ENCODE measurements around the gene MAP3K5. TPM values are rescaled to one million over a fixed set of nuclear protein-coding genes. Genes with fewer than 3 reads are reported as not detected.

MAP3K5 gene
- total and polyA plus RNA-seq, 2 donors (not counting 3 experiments of a cell fraction or from before 2014, with no cell fraction given): 1.5 to 7.0 TPM

DNA sequence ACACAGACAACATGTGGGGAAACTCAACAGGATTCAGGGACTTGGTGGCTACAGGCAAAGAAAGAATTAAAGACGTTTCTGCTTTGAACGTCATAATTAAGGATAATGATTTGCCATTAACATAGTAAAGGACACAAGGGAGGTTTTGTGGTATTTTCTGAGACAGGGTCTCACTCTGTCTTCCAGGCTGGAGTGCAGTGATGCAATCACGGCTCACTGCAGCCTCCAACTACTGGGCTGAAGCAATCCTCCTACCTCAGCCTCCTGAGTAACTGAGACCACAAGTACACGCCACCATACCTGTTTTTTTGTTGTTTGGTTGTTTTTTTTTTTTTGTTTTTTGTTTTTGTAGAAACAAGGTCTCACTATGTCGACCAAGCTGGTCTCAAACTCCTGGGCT, 62.4 kb downstream of the MAP3K5 start:
- no peaks in the 10 kb centered on the region for H3K36me3 ChIP-seq (ENCODE audit: control insufficient read depth in 2 of 2, extremely low read depth in 1 of 2, insufficient read depth in 2 of 2, low read length in 2 of 2)
- BruUV-seq (replicated peaks): no TSS peak
- no peaks in the 10 kb centered on the region for H3K9me1 ChIP-seq (replicated peaks; ENCODE audit: control insufficient read depth, extremely low read depth, insufficient read depth, low read length)
- H2AFZ ChIP-seq (ENCODE audit: low read depth, low read length): no peak overlapping the region
- no peak for DNase-seq (ENCODE audit: low read depth, low spot score)
- no peak overlapping the region for H3K9ac ChIP-seq (replicated peaks; ENCODE audit: extremely low read depth, insufficient read depth, low read length)
- dilution Hi-C loops (cut with MboI; ENCODE audit: extremely low pct_ligation_motif_present, low sequenced_read_pairs): no loop called here
- ChIA-PET POLR2A (no interaction called here), CTCF (interaction anchor here (1.1 kb wide), 1 partner anchor 12 kb away, joined by 3 read pairs; no protein-coding TSS in a partner anchor)
- H4K20me1 ChIP-seq (replicated peaks; ENCODE audit: control insufficient read depth, extremely low read depth, insufficient read depth, low read length): no peaks in the 10 kb centered on the region
- intact Hi-C loops (cut with micrococcal nuclease): no loop called here
- H3K27me3 ChIP-seq (ENCODE audit: control insufficient read depth in 2 of 2, insufficient read depth in 2 of 2, low read length in 2 of 2): no peaks in the 10 kb centered on the region
- no peak overlapping the region for H3K27ac ChIP-seq (ENCODE audit: insufficient read depth, low read depth, low read length)
- no peaks in the 10 kb centered on the region for H3K4me1 ChIP-seq (ENCODE audit: control insufficient read depth, extremely low read depth, insufficient read depth, low read length)
- no peak overlapping the region for H3K4me3 ChIP-seq (replicated peaks in 1 of 3; ENCODE audit: insufficient read depth in 1 of 3, low read depth in 1 of 3, low read length in 3 of 3)
- H3K79me2 ChIP-seq (ENCODE audit: control insufficient read depth, insufficient read depth, low read length): no peaks in the 10 kb centered on the region
- no peak overlapping the region for H3K4me2 ChIP-seq (ENCODE audit: insufficient read depth, low read length)
- TF ChIP-seq MYC (IDR thresholded peaks at IDR 0.05; ENCODE audit: low read depth, low read length) (no peak), MAX (IDR thresholded peaks at IDR 0.05; ENCODE audit: insufficient read depth, insufficient read length) (no peak), FOS (IDR thresholded peaks at IDR 0.05; ENCODE audit: borderline replicate concordance, insufficient read depth, low read length) (no peak), CTCF (IDR thresholded peaks at IDR 0.05; ENCODE audit: extremely low read depth in 1 of 2, insufficient read depth in 1 of 2, low read depth in 1 of 2, low read length in 2 of 2) (no peak), POLR2A (IDR thresholded peaks at IDR 0.05; ENCODE audit: low read depth, low read length) (no peak), POLR2AphosphoS5 (IDR thresholded peaks at IDR 0.05; ENCODE audit: insufficient read depth, low read depth, low read length) (no peak), GATA2 (IDR thresholded peaks at IDR 0.05; ENCODE audit: insufficient read depth, insufficient read length, low read depth, low read length) (no peak), JUN (IDR thresholded peaks at IDR 0.05; ENCODE audit: borderline replicate concordance, insufficient read depth, insufficient read length, low read depth) (no peak), EZH2 (IDR thresholded peaks at IDR 0.05; ENCODE audit: borderline replicate concordance, low read depth, low read length, severe bottlenecking) (no peak)
- no peaks in the 10 kb centered on the region for H3K9me3 ChIP-seq (replicated peaks; ENCODE audit: control insufficient read depth, insufficient read depth, low read length)
- FAIRE-seq: no peak

All from endothelial cell of umbilical vein (primary cell).